Chondrocyte (in vitro differentiated cells): ENCODE results near the gene TANGO2. TPM values are rescaled to one million over a fixed set of nuclear protein-coding genes. Genes with fewer than 3 reads are reported as not detected.

Experiments used
- DNase-seq: peaks from one replicate; pipeline ENCODE4 v3.0.0; 2021; ENCODE audit warnings: mixed read lengths, low spot score
- H3K27ac Mint-ChIP-seq: one replicate; pipeline ENCODE4 v1.8.0; 2021; ENCODE audit warnings: mild to moderate bottlenecking, moderate library complexity, mixed read lengths; ENCODE audit not compliant: unreplicated experiment
- H3K27me3 Mint-ChIP-seq: 2 replicates; pipeline ENCODE4 v1.8.0; 2021; ENCODE audit warnings: low read depth, mixed read lengths
- H3K36me3 Mint-ChIP-seq: 2 replicates; pipeline ENCODE4 v1.8.0; 2021; ENCODE audit warnings: low read depth, mixed read lengths
- H3K4me1 Mint-ChIP-seq: 2 replicates; pipeline ENCODE4 v1.8.0; 2021; ENCODE audit warnings: low read depth, mild to moderate bottlenecking, mixed read lengths
- H3K4me3 Mint-ChIP-seq: one replicate; pipeline ENCODE4 v1.8.0; 2021; ENCODE audit warnings: mild to moderate bottlenecking, moderate library complexity, mixed read lengths; ENCODE audit not compliant: unreplicated experiment
- H3K9me3 Mint-ChIP-seq: 2 replicates; pipeline ENCODE4 v1.8.0; 2021; ENCODE audit warnings: low read depth, mixed read lengths
- CTCF ChIP-seq: fragments of 200-600 bp; sonication (generic); IDR thresholded peaks from 2 replicates; pipeline ENCODE4 v1.5.0; 2021; ENCODE audit warnings: antibody characterized with exemption, mild to moderate bottlenecking, moderate library complexity
- total RNA-seq: library from RNA; stranded (reverse); gene quantifications from 3 replicates; pipeline ENCODE4 v1.2.1, GENCODE V29; 2021

The TANGO2 gene
- total RNA-seq, 1 donor from 2014 or later = 30.1 TPM

- Mint-ChIP-seq H3K27ac (no peak overlapping the region), H3K4me3 (no peak overlapping the region), H3K27me3 (no peaks in the 10 kb centered on the region), H3K36me3 (peaks cover 16% of the 10 kb centered on the region), H3K9me3 (no peaks in the 10 kb centered on the region), H3K4me1 (no peaks in the 10 kb centered on the region)
- no peak for TF ChIP-seq CTCF
- DNase-seq = no peak
These were observed 42.6 kb downstream of the TANGO2 start for GRCh38 chr22:20063271-20064139.

- DNase-seq = no peak
- H3K27me3 Mint-ChIP-seq = no peaks in the 10 kb centered on the region
- no peaks in the 10 kb centered on the region for H3K9me3 Mint-ChIP-seq
- no peak overlapping the region for H3K4me3 Mint-ChIP-seq
- H3K27ac Mint-ChIP-seq = no peak overlapping the region
- no peaks in the 10 kb centered on the region for H3K4me1 Mint-ChIP-seq
- H3K36me3 Mint-ChIP-seq = peaks cover 14% of the 10 kb centered on the region
- no peak for TF ChIP-seq CTCF
These were observed 43.2 kb downstream of the TANGO2 start for GRCh38 chr22:20064140-20064480.

GRCh38 chr22:20064545-20065262 is 43.8 kb downstream of the TANGO2 start:
- Mint-ChIP-seq H3K27me3 (no peaks in the 10 kb centered on the region), H3K27ac (no peak overlapping the region), H3K9me3 (no peaks in the 10 kb centered on the region), H3K36me3 (peaks cover 12% of the 10 kb centered on the region), H3K4me1 (no peaks in the 10 kb centered on the region), H3K4me3 (no peak overlapping the region)
- no peak for TF ChIP-seq CTCF
- DNase-seq = no peak

GRCh38 chr22:20065896-20066616 is 45.1 kb downstream of the TANGO2 start:
- Mint-ChIP-seq H3K9me3 (no peaks in the 10 kb centered on the region), H3K4me3 (no peak overlapping the region), H3K36me3 (peaks cover 11% of the 10 kb centered on the region), H3K27ac (no peak overlapping the region), H3K27me3 (no peaks in the 10 kb centered on the region), H3K4me1 (no peaks in the 10 kb centered on the region)
- DNase-seq = no peak
- no peak for TF ChIP-seq CTCF
